Stromal cell of bone marrow (primary cell): ENCODE measurements around the gene NT5E.
"Not testable (repeated sequence)": the region's sequence is repeated elsewhere in the genome, so short reads cannot be mapped to it uniquely, and the experiment has no call there.

Experiments used
- DNase-seq: peaks from one replicate; pipeline ENCODE4 v3.0.0-alpha.2; 2012; ENCODE audit warnings: low read depth

Gene NT5E

GRCh38 chr6:85493389-85493788, 43.5 kb downstream of the NT5E start:
- no peak for DNase-seq

- no peak for DNase-seq
These were observed 45.0 kb downstream of the NT5E start for GRCh38 chr6:85494547-85495536.

GRCh38 chr6:85496009-85496579, 46.2 kb downstream of the NT5E start:
- no peak for DNase-seq

- DNase-seq = no peak
These were observed 47.0 kb downstream of the NT5E start for GRCh38 chr6:85496856-85497255.

GRCh38 chr6:85498596-85499258, 48.8 kb downstream of the NT5E start:
- no peak for DNase-seq

GRCh38 chr6:85506441-85507093, 56.7 kb downstream of the NT5E start:
- no peak for DNase-seq

- no peak for DNase-seq
These were observed 66.3 kb downstream of the NT5E start for GRCh38 chr6:85516168-85516567.

GRCh38 chr6:85524281-85524680, 74.4 kb downstream of the NT5E start:
- DNase-seq = not testable (repeated sequence)

GRCh38 chr6:85537055-85537494, 87.2 kb downstream of the NT5E start:
- DNase-seq = no peak

GRCh38 chr6:85544776-85545175, 94.9 kb downstream of the NT5E start:
- DNase-seq = no peak
